HG03045 (cell line): ENCODE measurements around the gene CD59.
"Not testable (repeated sequence)": the region's sequence is repeated elsewhere in the genome, so short reads cannot be mapped to it uniquely, and the experiment has no call there.

ENCODE experiments used
- ATAC-seq: cut with Tn5 transposase; IDR thresholded peaks from one replicate; pipeline ENCODE4 v1.9.1; 2021; ENCODE audit warnings: mild to moderate bottlenecking, moderate library complexity; ENCODE audit not compliant: unreplicated experiment

CD59 gene

DNA sequence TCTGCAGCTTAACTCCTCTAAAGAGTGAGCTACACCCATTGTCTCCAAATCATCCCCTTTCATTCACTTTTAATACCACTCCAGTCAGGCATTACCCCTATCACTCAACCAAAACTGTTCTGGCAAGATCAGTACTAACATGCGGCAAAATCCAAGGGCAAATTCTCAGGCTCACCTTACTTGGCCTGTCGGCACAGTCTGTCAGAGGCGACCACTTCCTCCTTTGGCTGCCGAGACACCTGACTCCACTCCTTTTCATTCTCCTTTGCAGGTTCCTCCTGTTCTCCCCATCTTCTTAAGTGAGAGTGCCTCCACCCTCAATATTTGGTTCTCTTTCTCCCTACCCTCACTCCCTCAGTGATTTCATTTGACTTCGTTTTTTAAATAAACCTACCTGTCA is 39.8 kb downstream of the CD59 start:
- ATAC-seq: no peak

DNA sequence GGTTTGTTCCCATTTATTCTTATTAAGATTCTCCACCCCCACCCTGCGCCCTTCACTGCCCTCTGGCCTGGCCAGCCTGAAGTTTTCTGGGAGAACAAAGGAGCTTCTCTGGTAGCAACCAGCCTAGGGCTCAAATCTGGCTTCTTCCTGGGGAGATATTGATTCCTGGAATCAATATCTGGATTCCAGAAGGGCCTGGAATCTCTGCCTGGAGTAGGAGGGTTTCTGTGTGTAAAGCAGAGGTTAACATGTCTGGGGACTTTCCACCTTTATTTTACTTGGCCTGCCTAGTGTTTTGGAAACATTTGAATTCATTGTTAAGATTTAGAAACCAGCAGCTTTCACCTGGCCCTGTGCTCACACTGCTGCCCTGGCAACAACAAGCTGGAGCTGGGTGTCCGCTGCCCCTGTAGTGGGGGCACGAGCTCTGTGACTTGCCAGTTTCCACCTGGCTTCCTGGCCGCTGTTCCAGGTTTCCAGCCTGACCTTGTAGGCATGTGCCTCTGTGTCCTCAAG is 41.1 kb downstream of the CD59 start:
- ATAC-seq: no peak

DNA sequence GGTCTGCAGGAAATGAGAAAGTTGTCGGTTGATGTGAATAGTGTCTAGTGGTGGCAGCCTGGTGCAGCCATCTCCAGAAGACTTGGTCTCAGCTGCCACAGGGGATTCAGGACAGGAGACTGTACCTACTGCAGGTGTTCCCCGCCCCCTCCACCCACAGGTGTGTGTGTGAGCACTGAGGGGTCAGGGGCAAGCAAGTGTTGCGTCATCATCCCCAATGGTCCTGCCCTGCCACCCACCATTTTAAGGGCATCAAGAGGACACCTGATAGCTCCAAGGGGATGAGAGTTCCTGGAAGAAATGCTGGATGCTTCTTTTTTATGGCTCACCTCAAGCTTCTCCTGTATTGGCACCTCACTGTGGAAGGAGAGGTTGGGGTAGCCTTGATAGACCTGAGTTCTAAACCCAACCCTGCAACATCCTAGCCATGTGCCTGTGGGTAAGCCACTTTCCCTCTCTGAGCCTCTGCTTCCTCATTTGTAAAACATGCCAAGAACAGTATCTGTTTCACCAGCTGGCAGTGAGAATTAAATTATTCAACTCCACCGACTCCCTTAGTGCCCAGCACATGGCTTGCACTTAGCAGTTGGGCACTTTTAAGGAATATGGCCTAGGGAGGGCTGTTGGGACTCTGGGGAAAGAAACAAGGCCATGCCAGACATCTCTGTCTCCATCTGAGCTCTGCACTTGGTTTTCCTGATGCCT is 41.7 kb downstream of the CD59 start:
- no peak for ATAC-seq

DNA sequence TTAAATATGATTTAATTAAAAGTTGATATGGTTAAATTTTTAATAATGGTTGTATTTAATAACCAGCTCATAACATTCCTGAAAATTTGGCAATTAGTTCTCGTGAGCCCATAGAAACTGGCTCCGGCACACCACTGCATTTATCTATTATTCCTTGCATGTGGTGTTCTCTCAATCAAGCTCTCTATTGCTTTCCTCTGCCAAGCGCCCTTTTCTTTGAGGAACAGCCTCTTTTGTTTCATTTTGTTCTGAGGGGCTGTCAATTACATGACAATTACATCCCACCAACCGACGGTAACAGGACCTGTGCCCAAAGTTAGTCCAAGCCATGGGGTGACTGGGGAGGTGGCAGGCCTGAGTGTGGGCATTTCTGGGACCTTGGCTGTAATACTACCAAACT is 43.7 kb downstream of the CD59 start:
- ATAC-seq: no peak

DNA sequence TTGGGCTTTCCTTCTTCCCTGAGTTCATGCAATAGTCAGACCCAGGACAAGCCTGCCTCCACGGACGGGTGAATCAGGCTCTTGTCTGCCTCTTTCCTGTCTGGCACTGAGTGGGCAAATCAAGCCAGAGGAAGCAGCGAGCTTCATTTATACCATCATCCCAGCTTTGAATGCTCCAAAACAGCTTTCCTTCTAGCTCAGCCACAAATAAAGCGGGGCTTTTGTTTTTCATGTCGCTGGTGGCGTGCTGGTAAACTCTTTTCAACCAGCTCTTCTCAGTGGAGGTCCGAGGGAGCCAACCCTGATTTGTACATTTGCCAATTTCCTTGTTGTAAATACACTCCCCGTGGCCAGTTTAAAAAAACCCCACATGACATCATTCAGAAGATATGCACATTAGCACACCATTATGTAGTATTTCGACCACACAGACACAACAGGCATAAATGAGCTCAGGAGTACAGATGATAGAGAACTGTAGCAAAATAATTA is 44.2 kb downstream of the CD59 start:
- no peak for ATAC-seq

DNA sequence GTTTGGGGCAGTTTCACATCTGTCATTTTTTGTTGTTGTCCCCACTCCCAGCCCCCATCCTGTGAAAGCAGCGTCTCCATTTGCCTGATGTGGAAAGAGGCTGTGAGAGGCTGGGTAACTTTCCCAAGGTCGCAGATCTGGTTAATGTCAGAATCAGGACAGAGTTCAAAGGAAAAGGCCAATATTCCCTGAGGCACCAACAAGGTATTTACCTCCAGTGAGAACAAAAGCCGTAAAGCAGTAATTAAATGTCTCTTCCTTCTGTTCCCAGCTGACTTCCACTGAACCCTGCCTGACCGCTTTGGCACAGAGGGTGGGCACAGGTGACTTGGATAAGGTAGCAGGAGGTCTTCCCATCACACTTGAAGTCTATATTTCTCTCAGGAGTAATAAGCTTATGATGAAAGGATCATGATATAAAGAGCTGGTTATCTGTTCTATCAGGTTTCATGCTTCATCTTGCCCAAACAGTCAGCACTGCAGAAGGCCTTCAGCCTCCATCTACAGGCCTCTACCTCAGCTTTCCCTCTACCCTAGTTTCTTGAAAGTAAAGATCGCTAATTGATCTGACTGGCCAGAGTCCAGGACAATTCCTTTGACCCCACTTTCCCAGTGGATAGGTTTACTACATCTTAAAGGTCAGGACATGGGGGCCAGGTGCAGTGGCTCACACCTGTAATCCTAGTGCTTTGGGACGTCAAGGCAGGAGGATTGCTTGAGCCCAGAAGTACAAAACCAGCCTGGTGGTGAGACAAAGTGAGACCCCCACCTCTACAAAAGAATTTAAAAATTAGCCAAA is 45.0 kb downstream of the CD59 start:
- ATAC-seq: no peak

DNA sequence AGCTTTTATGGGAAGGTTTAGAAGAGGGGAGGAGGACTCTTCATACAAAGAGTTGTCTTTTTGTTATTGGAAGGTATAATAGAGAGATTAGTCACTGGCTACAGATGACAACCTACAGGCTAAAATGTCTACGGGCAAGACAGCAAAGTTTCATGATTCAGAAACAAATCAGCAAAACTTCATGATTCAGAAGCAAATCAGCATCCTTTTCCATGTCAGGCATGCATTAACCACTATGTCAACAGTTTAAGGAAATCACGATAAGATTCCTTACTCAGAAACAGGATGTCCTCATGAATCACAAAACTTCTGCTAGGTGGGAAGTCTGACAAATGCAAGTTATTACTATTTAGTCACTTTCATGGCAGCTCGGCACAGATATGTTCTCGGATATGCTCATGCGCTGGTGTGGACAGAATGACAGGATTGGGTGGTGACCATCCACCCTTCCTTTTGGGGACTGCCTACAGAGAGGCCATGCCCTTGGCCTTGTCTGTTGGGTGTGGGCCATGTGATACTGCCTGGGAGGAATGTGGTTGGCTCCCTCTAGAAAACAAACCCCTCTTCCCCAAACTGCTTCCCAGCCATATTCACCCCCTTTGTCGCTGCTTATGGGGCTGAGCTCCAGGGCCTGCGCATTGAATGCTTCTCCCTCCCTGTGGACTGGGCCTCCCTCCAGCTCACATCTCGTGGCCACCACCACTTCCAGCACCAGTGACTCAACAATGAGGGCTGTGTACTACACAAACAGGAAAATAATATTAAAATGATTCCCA is 45.7 kb downstream of the CD59 start:
- no peak for ATAC-seq

DNA sequence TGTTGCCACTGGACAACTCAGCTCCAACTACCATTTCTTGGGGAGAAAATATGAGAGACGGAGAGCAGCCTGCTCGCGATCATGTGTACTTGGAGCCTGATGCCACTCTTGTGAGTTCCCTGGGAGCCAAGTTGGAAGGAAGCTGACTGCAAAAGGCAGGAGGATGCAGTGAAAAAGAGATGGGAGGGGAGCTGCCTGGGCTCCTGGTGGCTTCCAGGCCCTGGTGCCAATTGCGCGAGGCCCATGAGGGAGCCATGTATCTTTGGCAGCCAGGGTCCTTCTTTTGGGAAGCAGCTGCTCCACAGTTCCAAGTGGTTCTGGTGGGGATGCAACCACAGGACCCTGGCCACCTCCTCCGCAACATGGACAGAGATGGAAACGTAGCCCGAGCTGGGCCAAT is 46.7 kb downstream of the CD59 start:
- no peak for ATAC-seq

GRCh38 chr11:33689085-33689484 is 47.1 kb downstream of the CD59 start:
- ATAC-seq: no peak

DNA sequence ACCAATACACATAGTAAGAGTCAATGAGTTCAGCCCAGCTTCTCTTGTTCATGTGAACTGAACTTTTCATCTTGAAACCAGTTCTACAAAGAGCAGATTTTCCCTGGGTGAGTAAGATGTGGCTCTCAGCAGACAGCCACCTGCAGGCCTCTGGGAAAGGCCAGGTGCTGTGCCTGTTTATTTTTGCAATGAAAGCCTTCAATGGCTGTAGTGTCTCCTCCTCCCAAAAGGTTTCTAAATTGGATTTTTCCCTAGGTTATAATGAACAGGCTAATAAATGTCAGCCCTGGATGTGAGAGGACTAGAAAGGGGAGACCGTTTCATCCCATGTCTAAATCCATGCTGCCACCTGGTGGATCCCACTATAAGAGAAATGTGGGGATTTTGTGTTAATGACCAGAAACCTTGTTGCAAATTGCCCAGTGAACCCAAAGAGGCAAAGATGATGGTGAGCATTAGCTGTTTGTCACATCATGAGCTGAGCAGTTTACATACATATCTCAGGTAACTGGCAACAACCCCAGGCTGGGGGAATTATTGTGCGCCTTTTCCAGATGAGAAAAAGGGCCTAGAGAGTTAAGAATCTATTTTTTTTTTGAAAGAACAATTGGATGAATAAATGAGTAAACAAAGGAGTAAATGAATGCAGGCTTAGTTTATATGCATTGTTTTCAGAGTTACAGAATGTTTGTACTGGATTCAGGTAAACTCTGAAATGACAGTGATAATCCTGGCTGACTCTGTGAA is 48.3 kb downstream of the CD59 start:
- no peak for ATAC-seq

DNA sequence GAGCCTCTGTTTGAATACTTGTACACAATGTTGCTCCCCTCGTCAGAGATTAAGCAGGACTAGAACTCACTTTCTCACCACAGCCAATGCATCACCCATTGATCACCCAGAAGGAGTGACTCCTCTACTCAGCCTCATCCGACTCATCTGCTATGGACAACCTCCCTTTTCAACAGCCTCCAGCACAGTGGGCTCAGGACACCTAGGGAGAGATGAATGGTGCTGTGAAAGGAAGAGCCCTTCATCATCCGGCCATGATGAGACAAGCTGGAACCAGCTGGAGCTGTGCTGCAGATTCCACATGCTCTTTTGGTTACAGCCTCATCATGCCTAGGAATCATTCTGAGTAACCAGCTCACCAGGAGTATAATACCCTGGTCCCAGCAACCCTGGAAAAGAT is 51.1 kb downstream of the CD59 start:
- no peak for ATAC-seq

DNA sequence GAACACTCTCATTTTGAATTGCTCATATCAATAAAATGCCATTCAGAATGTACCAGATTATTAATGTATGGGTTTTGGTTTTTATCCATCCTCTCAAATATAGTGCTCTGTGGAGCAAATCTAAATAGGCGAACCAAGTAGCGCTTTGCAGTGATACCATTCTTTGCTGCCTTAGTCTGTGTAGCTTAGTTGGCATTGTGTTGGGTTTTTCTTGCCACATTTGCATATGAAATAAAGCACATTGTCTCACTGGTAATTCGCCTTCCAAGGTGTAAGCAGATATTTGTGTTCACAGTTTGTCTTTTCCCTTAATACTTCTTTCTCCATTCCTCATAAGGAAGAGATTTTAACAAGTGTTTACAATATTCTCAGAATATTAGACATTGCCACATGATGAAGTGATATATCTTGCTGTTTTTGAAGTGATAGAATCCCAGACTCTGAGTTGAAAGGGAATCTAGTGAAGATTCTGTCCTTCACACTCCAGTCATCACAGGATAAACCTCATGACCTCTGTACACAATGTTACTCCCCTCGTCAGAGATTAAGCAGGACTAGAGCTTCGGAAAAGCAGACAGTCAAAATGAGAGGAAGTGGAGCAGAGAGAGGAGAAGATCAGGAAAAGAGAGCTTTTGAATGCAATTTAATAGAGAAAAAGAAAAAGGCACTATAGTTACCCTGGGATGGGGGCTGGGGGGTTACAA is 52.1 kb downstream of the CD59 start:
- ATAC-seq: no peak

DNA sequence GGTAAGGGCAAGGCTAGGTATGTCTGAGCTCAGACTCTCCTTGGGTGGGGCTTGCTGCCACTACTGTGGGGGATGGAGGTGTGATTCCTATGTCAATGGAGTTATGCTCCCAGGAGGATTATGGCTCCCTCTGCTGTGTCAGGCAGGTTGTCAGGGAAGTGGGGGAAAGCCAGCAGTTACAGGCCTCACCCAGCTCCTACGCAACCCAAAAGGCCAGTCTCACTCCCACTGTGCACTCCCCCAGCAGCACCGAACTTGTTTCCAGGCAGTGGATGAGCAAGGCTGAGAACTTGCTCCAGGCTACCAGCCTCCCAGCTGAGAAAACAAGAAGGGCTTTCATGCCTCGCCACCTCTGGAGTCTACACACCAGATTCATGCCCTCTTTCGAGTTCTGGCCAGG is 53.8 kb downstream of the CD59 start:
- no peak for ATAC-seq

- ATAC-seq: no peak
Observed at GRCh38 chr11:33682019-33682418, 54.2 kb downstream of the CD59 start.

- not testable (repeated sequence) for ATAC-seq
Observed at GRCh38 chr11:33678616-33679015, 57.6 kb downstream of the CD59 start.

GRCh38 chr11:33674035-33674814 is 62.0 kb downstream of the CD59 start:
- ATAC-seq: no peak

DNA sequence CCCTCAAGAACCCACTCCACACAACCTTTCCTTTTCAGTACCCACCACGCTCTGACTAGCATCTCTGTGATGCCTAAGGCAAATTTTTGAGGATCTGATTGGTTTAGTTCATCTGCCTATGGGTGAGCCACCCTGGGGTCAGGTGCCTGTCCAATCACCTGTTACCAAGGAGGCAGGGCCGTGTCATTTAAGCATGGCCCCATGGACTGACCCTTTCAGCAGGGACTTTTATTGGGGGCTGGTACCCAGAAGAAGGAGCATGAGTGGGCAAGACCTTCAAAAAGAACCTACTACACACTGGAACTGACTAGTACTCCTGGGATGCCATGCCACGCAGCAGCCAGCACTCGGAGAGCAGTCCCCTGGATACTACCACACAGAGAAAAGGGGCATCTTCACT is 64.0 kb downstream of the CD59 start:
- no peak for ATAC-seq

GRCh38 chr11:33670250-33671011 is 65.8 kb downstream of the CD59 start:
- ATAC-seq: no peak
